ENCODE measurements around the gene CLEC11A. TPM values are rescaled to one million over a fixed set of nuclear protein-coding genes. Genes with fewer than 3 reads are reported as not detected.

Gene CLEC11A
- total and polyA plus RNA-seq, 9 of the 15 experiments (the other 6 are each of a cell fraction or from before 2014, with no cell fraction given): 0.39 to 43.9 (median 3.4) TPM

DNA sequence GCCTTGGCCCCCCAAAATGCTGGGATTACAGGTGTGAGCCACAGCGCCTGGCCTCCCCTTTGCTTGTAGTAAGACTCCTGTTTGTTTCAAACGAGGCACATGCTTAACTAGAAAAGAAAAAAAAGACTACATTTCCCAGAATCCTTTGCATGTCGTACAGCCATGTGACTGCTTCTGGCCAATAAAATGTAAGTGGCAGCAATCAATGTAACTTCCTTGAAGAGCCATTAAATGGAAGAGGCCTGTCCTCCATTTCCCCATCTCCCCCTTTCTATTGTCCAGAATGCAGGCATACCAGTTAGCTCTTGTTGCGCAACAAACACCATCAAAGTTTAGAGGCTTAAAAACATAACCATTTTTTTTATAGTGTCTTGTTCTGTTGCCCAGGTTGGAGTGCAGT lies 36.7 kb downstream of the CLEC11A start (continued):
- TF ChIP-seq, protein P1, sequence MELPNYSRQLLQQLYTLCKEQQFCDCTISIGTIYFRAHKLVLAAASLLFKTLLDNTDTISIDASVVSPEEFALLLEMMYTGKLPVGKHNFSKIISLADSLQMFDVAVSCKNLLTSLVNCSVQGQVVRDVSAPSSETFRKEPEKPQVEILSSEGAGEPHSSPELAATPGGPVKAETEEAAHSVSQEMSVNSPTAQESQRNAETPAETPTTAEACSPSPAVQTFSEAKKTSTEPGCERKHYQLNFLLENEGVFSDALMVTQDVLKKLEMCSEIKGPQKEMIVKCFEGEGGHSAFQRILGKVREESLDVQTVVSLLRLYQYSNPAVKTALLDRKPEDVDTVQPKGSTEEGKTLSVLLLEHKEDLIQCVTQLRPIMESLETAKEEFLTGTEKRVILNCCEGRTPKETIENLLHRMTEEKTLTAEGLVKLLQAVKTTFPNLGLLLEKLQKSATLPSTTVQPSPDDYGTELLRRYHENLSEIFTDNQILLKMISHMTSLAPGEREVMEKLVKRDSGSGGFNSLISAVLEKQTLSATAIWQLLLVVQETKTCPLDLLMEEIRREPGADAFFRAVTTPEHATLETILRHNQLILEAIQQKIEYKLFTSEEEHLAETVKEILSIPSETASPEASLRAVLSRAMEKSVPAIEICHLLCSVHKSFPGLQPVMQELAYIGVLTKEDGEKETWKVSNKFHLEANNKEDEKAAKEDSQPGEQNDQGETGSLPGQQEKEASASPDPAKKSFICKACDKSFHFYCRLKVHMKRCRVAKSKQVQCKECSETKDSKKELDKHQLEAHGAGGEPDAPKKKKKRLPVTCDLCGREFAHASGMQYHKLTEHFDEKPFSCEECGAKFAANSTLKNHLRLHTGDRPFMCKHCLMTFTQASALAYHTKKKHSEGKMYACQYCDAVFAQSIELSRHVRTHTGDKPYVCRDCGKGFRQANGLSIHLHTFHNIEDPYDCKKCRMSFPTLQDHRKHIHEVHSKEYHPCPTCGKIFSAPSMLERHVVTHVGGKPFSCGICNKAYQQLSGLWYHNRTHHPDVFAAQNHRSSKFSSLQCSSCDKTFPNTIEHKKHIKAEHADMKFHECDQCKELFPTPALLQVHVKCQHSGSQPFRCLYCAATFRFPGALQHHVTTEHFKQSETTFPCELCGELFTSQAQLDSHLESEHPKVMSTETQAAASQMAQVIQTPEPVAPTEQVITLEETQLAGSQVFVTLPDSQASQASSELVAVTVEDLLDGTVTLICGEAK (IDR thresholded peaks at IDR 0.05): peak; percentile 37; the same call in 1 of the 2 replicates
- TF ChIP-seq, protein P1 (CRISPR knock-in tag; IDR thresholded peaks at IDR 0.05): no peak
- no peak for TF ChIP-seq HNRNPLL (IDR thresholded peaks at IDR 0.05; ENCODE audit: low read depth, low read length, poor library complexity, severe bottlenecking)
- TF ChIP-seq ETV6 (IDR thresholded peaks at IDR 0.05; ENCODE audit: borderline replicate concordance in 1 of 2, low read depth in 2 of 2, low read length in 1 of 2): no peak
- TF ChIP-seq ETV6 (CRISPR knock-in tag; IDR thresholded peaks at IDR 0.05; ENCODE audit: borderline replicate concordance): no peak
- peak; percentile 58 for TF ChIP-seq TEAD4 (IDR thresholded peaks at IDR 0.05; ENCODE audit: low read length)
- no peak for TF ChIP-seq TEAD4 (CRISPR knock-in tag; IDR thresholded peaks at IDR 0.05; ENCODE audit: borderline replicate concordance)
- TF ChIP-seq LEF1 (IDR thresholded peaks at IDR 0.05): 0 out of 2 replicates have a peak, but pooled peaks have one; percentile 49
- no peak for TF ChIP-seq XRCC3 (IDR thresholded peaks at IDR 0.05)
- no peak for TF ChIP-seq SMARCC2 (IDR thresholded peaks at IDR 0.05; ENCODE audit: low read depth)
- TF ChIP-seq DIDO1 (tag; IDR thresholded peaks at IDR 0.05; ENCODE audit: low read depth): no peak
- no peak for TF ChIP-seq NR2C1 (IDR thresholded peaks at IDR 0.05)
- peak; percentile 34 for TF ChIP-seq NR2C1 (tag; IDR thresholded peaks at IDR 0.05)
- TF ChIP-seq, protein P2, sequence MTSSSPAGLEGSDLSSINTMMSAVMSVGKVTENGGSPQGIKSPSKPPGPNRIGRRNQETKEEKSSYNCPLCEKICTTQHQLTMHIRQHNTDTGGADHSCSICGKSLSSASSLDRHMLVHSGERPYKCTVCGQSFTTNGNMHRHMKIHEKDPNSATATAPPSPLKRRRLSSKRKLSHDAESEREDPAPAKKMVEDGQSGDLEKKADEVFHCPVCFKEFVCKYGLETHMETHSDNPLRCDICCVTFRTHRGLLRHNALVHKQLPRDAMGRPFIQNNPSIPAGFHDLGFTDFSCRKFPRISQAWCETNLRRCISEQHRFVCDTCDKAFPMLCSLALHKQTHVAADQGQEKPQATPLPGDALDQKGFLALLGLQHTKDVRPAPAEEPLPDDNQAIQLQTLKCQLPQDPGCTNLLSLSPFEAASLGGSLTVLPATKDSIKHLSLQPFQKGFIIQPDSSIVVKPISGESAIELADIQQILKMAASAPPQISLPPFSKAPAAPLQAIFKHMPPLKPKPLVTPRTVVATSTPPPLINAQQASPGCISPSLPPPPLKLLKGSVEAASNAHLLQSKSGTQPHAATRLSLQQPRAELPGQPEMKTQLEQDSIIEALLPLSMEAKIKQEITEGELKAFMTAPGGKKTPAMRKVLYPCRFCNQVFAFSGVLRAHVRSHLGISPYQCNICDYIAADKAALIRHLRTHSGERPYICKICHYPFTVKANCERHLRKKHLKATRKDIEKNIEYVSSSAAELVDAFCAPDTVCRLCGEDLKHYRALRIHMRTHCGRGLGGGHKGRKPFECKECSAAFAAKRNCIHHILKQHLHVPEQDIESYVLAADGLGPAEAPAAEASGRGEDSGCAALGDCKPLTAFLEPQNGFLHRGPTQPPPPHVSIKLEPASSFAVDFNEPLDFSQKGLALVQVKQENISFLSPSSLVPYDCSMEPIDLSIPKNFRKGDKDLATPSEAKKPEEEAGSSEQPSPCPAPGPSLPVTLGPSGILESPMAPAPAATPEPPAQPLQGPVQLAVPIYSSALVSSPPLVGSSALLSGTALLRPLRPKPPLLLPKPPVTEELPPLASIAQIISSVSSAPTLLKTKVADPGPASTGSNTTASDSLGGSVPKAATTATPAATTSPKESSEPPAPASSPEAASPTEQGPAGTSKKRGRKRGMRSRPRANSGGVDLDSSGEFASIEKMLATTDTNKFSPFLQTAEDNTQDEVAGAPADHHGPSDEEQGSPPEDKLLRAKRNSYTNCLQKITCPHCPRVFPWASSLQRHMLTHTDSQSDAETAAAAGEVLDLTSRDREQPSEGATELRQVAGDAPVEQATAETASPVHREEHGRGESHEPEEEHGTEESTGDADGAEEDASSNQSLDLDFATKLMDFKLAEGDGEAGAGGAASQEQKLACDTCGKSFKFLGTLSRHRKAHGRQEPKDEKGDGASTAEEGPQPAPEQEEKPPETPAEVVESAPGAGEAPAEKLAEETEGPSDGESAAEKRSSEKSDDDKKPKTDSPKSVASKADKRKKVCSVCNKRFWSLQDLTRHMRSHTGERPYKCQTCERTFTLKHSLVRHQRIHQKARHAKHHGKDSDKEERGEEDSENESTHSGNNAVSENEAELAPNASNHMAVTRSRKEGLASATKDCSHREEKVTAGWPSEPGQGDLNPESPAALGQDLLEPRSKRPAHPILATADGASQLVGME (CRISPR knock-in tag; IDR thresholded peaks at IDR 0.05): no peak
- TF ChIP-seq NFRKB (IDR thresholded peaks at IDR 0.05; ENCODE audit: low read depth): peak; percentile 52; the same call in 1 of the 2 replicates
